CD8-positive, alpha-beta memory T cell (primary cell): ENCODE results near the gene PLEKHG4. TPM values are rescaled to one million over a fixed set of nuclear protein-coding genes. Genes with fewer than 3 reads are reported as not detected.
A peak's percentile ranks its signal among the peaks of the same experiment; 100 is the strongest.

Experiments
- CTCF ChIA-PET: fragments of 350-600 bp; sonication (Branson Sonifier 250); formaldehyde crosslinking; loops from one replicate; lab custom pipeline; 2021; ENCODE audit warnings: antibody characterized with exemption; lab: Charles Lee
- POLR2A ChIA-PET: fragments of 350-600 bp; sonication (Branson Sonifier 250); formaldehyde crosslinking; loops from one replicate; lab custom pipeline; 2021; ENCODE audit warnings: antibody characterized with exemption; lab: Charles Lee
- DNase-seq, 5 donors: peaks; one replicate each; pipeline versions ENCODE4 v3.0.0 to v3.0.0-alpha.2; 2020 to 2022; ENCODE audit warnings: mixed read lengths in 1 of 5
- H3K27ac ChIP-seq: one replicate; pipeline ENCODE4 v1.7.0; 2013; ENCODE audit warnings: low read depth, mild to moderate bottlenecking, low read length, moderate library complexity
- H3K27me3 ChIP-seq: 2 replicates; pipeline ENCODE4 v1.7.0; 2013; ENCODE audit warnings: low read length, mild to moderate bottlenecking; ENCODE audit not compliant: insufficient read depth, poor library complexity, severe bottlenecking
- H3K36me3 ChIP-seq: 2 replicates; pipeline ENCODE4 v1.7.0; 2013; ENCODE audit warnings: mild to moderate bottlenecking, low read length, moderate library complexity; ENCODE audit not compliant: insufficient read depth
- H3K4me1 ChIP-seq: 2 replicates; pipeline ENCODE4 v1.7.0; 2013; ENCODE audit warnings: mild to moderate bottlenecking, low read length, moderate library complexity; ENCODE audit not compliant: insufficient read depth
- H3K4me3 ChIP-seq: 2 replicates; pipeline ENCODE4 v1.7.0; 2013; ENCODE audit warnings: mild to moderate bottlenecking, low read length
- H3K9me3 ChIP-seq: 2 replicates; pipeline ENCODE4 v1.7.0; 2013; ENCODE audit warnings: mild to moderate bottlenecking, low read length
- H3K27ac Mint-ChIP-seq, 8 donors: one replicate each; pipeline ENCODE4 v1.8.0; 2020 to 2021; ENCODE audit warnings: mixed read lengths in 8 of 8, mild to moderate bottlenecking in 6 of 8, inconsistent platforms in 3 of 8, moderate library complexity in 3 of 8
- H3K27me3 Mint-ChIP-seq, 2 donors: one replicate each; pipeline ENCODE4 v1.8.0; 2020 to 2021; ENCODE audit warnings: mixed read lengths in 2 of 2, mild to moderate bottlenecking in 1 of 2, moderate library complexity in 1 of 2
- H3K36me3 Mint-ChIP-seq, 3 donors: one replicate each; pipeline ENCODE4 v1.8.0; 2020 to 2021; ENCODE audit warnings: mixed read lengths in 3 of 3, inconsistent platforms in 1 of 3, mild to moderate bottlenecking in 1 of 3
- H3K4me1 Mint-ChIP-seq, 3 donors: one replicate each; pipeline ENCODE4 v1.8.0; 2020 to 2021; ENCODE audit warnings: mixed read lengths in 3 of 3, inconsistent platforms in 1 of 3, mild to moderate bottlenecking in 1 of 3
- H3K4me3 Mint-ChIP-seq, 7 donors: one replicate each; pipeline ENCODE4 v1.8.0; 2020 to 2021; ENCODE audit warnings: mixed read lengths in 7 of 7, mild to moderate bottlenecking in 6 of 7, moderate library complexity in 4 of 7, inconsistent platforms in 2 of 7
- H3K9me3 Mint-ChIP-seq, 5 donors: one replicate each; pipeline ENCODE4 v1.8.0; 2020 to 2022; ENCODE audit warnings: mixed read lengths in 5 of 5, mild to moderate bottlenecking in 3 of 5, moderate library complexity in 2 of 5, inconsistent platforms in 1 of 5
- polyA plus RNA-seq: library from polyadenylated mRNA; unstranded; fragments of 300-500 nt; fragmentation: Illumina TruSeq; gene quantifications from one replicate; pipeline ENCODE4 v1.2.3, GENCODE V29; 2021
- total RNA-seq, 2 experiments: library from RNA; stranded (reverse); gene quantifications; one replicate each; pipeline ENCODE4 v1.2.3, GENCODE V29; 2021

The PLEKHG4 gene
- total RNA-seq: 10 to 100 TPM; 25.3 to 29.3 TPM
- 1.6 TPM for polyA plus RNA-seq

- Mint-ChIP-seq H3K4me1 (peaks cover 10 to 22% (median 16%) of the 10 kb centered on the region in 3 donors), H3K4me3 (peak within 1 kb of the TSS; percentile 77 to 89 (median 81)), H3K27me3 (no peaks in the 10 kb centered on the region), H3K36me3 (peaks cover 0 to 19% (median 3%) of the 10 kb centered on the region in 3 donors), H3K9me3 (no peaks in the 10 kb centered on the region), H3K27ac (peak within 1 kb of the TSS in 5 of 8 donors; percentile 67 to 89 (median 83))
- peaks cover 17% of the 10 kb centered on the region for H3K4me1 ChIP-seq
- H3K9me3 ChIP-seq: no peaks in the 10 kb centered on the region
- H3K4me3 ChIP-seq: peak within 1 kb of the TSS; percentile 79
- no peaks in the 10 kb centered on the region for H3K36me3 ChIP-seq
- H3K27me3 ChIP-seq: no peaks in the 10 kb centered on the region
- CTCF ChIA-PET: interaction anchor here (0.9 to 2.0 kb wide), 5 partner anchors 8 to 51 kb away, joined by 3 to 4 read pairs (median 3); no protein-coding TSS in a partner anchor
- peak within 1 kb of the TSS; percentile 67 for H3K27ac ChIP-seq
- DNase-seq: peak; percentile 69 to 84 (median 71)
- POLR2A ChIA-PET: interaction anchor here (0.6 kb wide), 2 partner anchors 11 to 241 kb away, joined by 3 to 5 read pairs; no protein-coding TSS in a partner anchor
Observed at GRCh38 chr16:67279296-67280089, at the start of gene PLEKHG4. TSS of gene PLEKHG4 (plus strand) at chr16:67279532. CDS start at chr16:67280045, 513 bp downstream.

- DNase-seq: no peak
- H3K27me3 ChIP-seq: no peaks in the 10 kb centered on the region
- Mint-ChIP-seq H3K27ac (peak overlapping the region in 2 of 8 donors; percentile 27 to 75), H3K4me1 (peaks cover 29 to 39% (median 31%) of the 10 kb centered on the region in 3 donors), H3K4me3 (peak overlapping the region in 4 of 7 donors; percentile 3 to 48 (median 20)), H3K9me3 (no peaks in the 10 kb centered on the region), H3K36me3 (peaks cover 0 to 68% (median 4%) of the 10 kb centered on the region in 3 donors), H3K27me3 (peaks cover 0 to 2% of the 10 kb centered on the region in 2 donors)
- POLR2A ChIA-PET: interaction anchor here (0.6 kb wide), 1 partner anchor 38 kb away, joined by 3 read pairs; no protein-coding TSS in a partner anchor
- no peak overlapping the region for H3K27ac ChIP-seq
- H3K4me3 ChIP-seq: no peak overlapping the region
- peaks cover 23% of the 10 kb centered on the region for H3K4me1 ChIP-seq
- CTCF ChIA-PET: interaction anchor here (1.8 kb wide), 1 partner anchor 16 kb away, joined by 4 read pairs; no protein-coding TSS in a partner anchor
- H3K36me3 ChIP-seq: peaks cover 29% of the 10 kb centered on the region
- no peaks in the 10 kb centered on the region for H3K9me3 ChIP-seq
Observed at GRCh38 chr16:67229906-67230808, 49.2 kb upstream of the PLEKHG4 start.

- H3K9me3 ChIP-seq: no peaks in the 10 kb centered on the region
- H3K27me3 Mint-ChIP-seq: peaks cover 0 to 3% of the 10 kb centered on the region in 2 donors
- H3K27ac ChIP-seq: no peak overlapping the region
- peaks cover 18% of the 10 kb centered on the region for H3K4me1 ChIP-seq
- peaks cover 36% of the 10 kb centered on the region for H3K36me3 ChIP-seq
- no peaks in the 10 kb centered on the region for H3K27me3 ChIP-seq
- H3K36me3 Mint-ChIP-seq: peaks cover 0 to 74% (median 5%) of the 10 kb centered on the region in 3 donors
- ChIA-PET CTCF (interaction anchor here (1.8 kb wide), 1 partner anchor 15 kb away, joined by 4 read pairs; no protein-coding TSS in a partner anchor), POLR2A (no interaction called here)
- peaks cover 24 to 34% (median 24%) of the 10 kb centered on the region in 3 donors for H3K4me1 Mint-ChIP-seq
- no peaks in the 10 kb centered on the region for H3K9me3 Mint-ChIP-seq
- peak overlapping the region in 2 of 8 donors; percentile 12 to 75 for H3K27ac Mint-ChIP-seq
- no peak overlapping the region for H3K4me3 ChIP-seq
- H3K4me3 Mint-ChIP-seq: peak overlapping the region in 1 of 7 donors; percentile 16
- DNase-seq: no peak
Observed at GRCh38 chr16:67230809-67231660, 48.3 kb upstream of the PLEKHG4 start.

- Histone ChIP-seq H3K27me3 (no peaks in the 10 kb centered on the region), H3K4me3 (no peak overlapping the region), H3K4me1 (no peaks in the 10 kb centered on the region), H3K9me3 (no peaks in the 10 kb centered on the region), H3K27ac (no peak overlapping the region), H3K36me3 (peaks cover 34% of the 10 kb centered on the region)
- peaks cover 0 to 2% of the 10 kb centered on the region in 2 donors for H3K27me3 Mint-ChIP-seq
- H3K36me3 Mint-ChIP-seq: peaks cover 0 to 81% (median 7%) of the 10 kb centered on the region in 3 donors
- H3K4me3 Mint-ChIP-seq: peak overlapping the region in 1 of 7 donors; percentile 6
- no peaks in the 10 kb centered on the region for H3K9me3 Mint-ChIP-seq
- peaks cover 5 to 13% (median 7%) of the 10 kb centered on the region in 3 donors for H3K4me1 Mint-ChIP-seq
- no peak for DNase-seq
- ChIA-PET POLR2A (no interaction called here), CTCF (no interaction called here)
- H3K27ac Mint-ChIP-seq: no peak overlapping the region
Observed at GRCh38 chr16:67233596-67233995, 45.7 kb upstream of the PLEKHG4 start.

- Mint-ChIP-seq H3K4me3 (no peak overlapping the region), H3K9me3 (no peaks in the 10 kb centered on the region), H3K27ac (peak overlapping the region in 2 of 8 donors; percentile 45 to 58), H3K27me3 (peaks cover 0 to 2% of the 10 kb centered on the region in 2 donors), H3K4me1 (peaks cover 5 to 8% (median 7%) of the 10 kb centered on the region in 3 donors), H3K36me3 (peaks cover 0 to 81% (median 7%) of the 10 kb centered on the region in 3 donors)
- Histone ChIP-seq H3K4me3 (no peak overlapping the region), H3K27me3 (no peaks in the 10 kb centered on the region), H3K9me3 (no peaks in the 10 kb centered on the region), H3K4me1 (no peaks in the 10 kb centered on the region), H3K27ac (no peak overlapping the region), H3K36me3 (peaks cover 28% of the 10 kb centered on the region)
- no peak for DNase-seq
- POLR2A ChIA-PET: no interaction called here
- CTCF ChIA-PET: no interaction called here
Observed at GRCh38 chr16:67234180-67234597, 45.1 kb upstream of the PLEKHG4 start.

GRCh38 chr16:67235816-67236562, 43.3 kb upstream of the PLEKHG4 start:
- H3K4me3 ChIP-seq: no peak overlapping the region
- peaks cover 24% of the 10 kb centered on the region for H3K36me3 ChIP-seq
- peak in 4 of 5 donors; percentile 23 to 66 (median 42) for DNase-seq
- Mint-ChIP-seq H3K36me3 (peaks cover 0 to 70% (median 7%) of the 10 kb centered on the region in 3 donors), H3K27ac (peak overlapping the region; percentile 69 to 96 (median 92)), H3K27me3 (peaks cover 0 to 2% of the 10 kb centered on the region in 2 donors), H3K4me1 (peaks cover 5 to 7% (median 6%) of the 10 kb centered on the region in 3 donors), H3K4me3 (peak overlapping the region; percentile 38 to 86 (median 61)), H3K9me3 (no peaks in the 10 kb centered on the region)
- H3K9me3 ChIP-seq: no peaks in the 10 kb centered on the region
- ChIA-PET CTCF (interaction anchor here (1.1 to 2.8 kb wide), 3 partner anchors 8 to 12 kb away, joined by 3 to 8 read pairs (median 4); partner anchors contain the start of gene TMEM208), POLR2A (no interaction called here)
- no peak overlapping the region for H3K27ac ChIP-seq
- no peaks in the 10 kb centered on the region for H3K4me1 ChIP-seq
- no peaks in the 10 kb centered on the region for H3K27me3 ChIP-seq
